ENCODE data around the gene GLOD4. TPM values are rescaled to one million over a fixed set of nuclear protein-coding genes. Genes with fewer than 3 reads are reported as not detected.

The GLOD4 gene
- total and polyA plus RNA-seq, 10 of the 15 experiments (the other 5 are each of a cell fraction or from before 2014, with no cell fraction given): 40.8 to 107 (median 81.2) TPM

GRCh38 chr17:732902-733720 lies 49.0 kb downstream of the GLOD4 start:
- BruUV-seq (replicated peaks): no TSS peak
- no peaks in the 10 kb centered on the region for H3K27me3 ChIP-seq (replicated peaks in 1 of 2; ENCODE audit: control insufficient read depth in 2 of 2, insufficient read depth in 2 of 2, low read length in 1 of 2)
- H4K20me1 ChIP-seq (ENCODE audit: control insufficient read depth, insufficient read depth): no peaks in the 10 kb centered on the region
- WGBS (ENCODE audit: insufficient coverage, insufficient replicate concordance, low lambda C conversion rate, missing lambda C conversion rate): 29% methylated on average over 29 of the region's 57 CpGs
- FAIRE-seq (no peak), DNase-seq (ENCODE audit: low read depth, low spot score) (no peak), ATAC-seq (peak; percentile 78)
- H3K4me2 ChIP-seq (ENCODE audit: control insufficient read depth, insufficient read depth): peak overlapping the region; percentile 94
- H3K36me3 ChIP-seq (ENCODE audit: control insufficient read depth in 2 of 2, insufficient read depth in 2 of 2, low read length in 1 of 2): peaks cover 0 to 3% of the 10 kb centered on the region in 2 experiments; a peak in 1 of 4 replicates
- ChIA-PET CTCF (interaction anchor here (0.6 to 0.8 kb wide), 4 partner anchors 20 to 386 kb away, joined by 3 to 7 read pairs (median 3); partner anchors contain the start of gene GEMIN4), SMC1A (ENCODE audit: uncharacterized antibody, unreplicated experiment) (no interaction called here), RAD21 (ENCODE audit: unreplicated experiment) (no interaction called here), POLR2A (interaction anchor here (1.0 kb wide), 2 partner anchors 17 to 18 kb away, joined by 4 to 5 read pairs; partner anchors contain the start of gene VPS53)
- in situ Hi-C loops (cut with MboI) (no loop called here), intact Hi-C loops (cut with micrococcal nuclease; ENCODE audit: unreplicated experiment) (loop anchor here (5.0 kb wide), 1 partner anchor 49 kb away; the partner anchor contains the start of genes GLOD4 and MRM3)
- H3K9me3 ChIP-seq (replicated peaks; ENCODE audit: control insufficient read depth, insufficient read depth, low read length): no peaks in the 10 kb centered on the region
- peak overlapping the region; percentile 63 for H2AFZ ChIP-seq (ENCODE audit: control insufficient read depth, low read depth, low read length)
- peak overlapping the region; percentile 59 for H3K27ac ChIP-seq (ENCODE audit: control insufficient read depth, insufficient read depth)
- peak overlapping the region; percentile 68 for H3K9ac ChIP-seq (ENCODE audit: control insufficient read depth, insufficient read depth, low read length)
- peak overlapping the region; percentile 83 for H3K4me3 ChIP-seq
- peaks cover 14% of the 10 kb centered on the region for H3K79me2 ChIP-seq (ENCODE audit: control insufficient read depth, insufficient read depth, low read length)
- H3K4me1 ChIP-seq (ENCODE audit: control insufficient read depth, insufficient read depth, low read length): peaks cover 7% of the 10 kb centered on the region
- TF ChIP-seq STAT3 (IDR thresholded peaks at IDR 0.05; ENCODE audit: low read depth, low read length) (no peak), RBBP5 (conservative IDR thresholded peaks at IDR 0.05) (no peak), TBL1XR1 (IDR thresholded peaks at IDR 0.05; ENCODE audit: low read depth, low read length) (no peak), ZNF274 (IDR thresholded peaks at IDR 0.05; ENCODE audit: insufficient read depth, insufficient read length) (no peak), MTA2 (IDR thresholded peaks at IDR 0.05; ENCODE audit: low read depth) (no peak), BCL3 (IDR thresholded peaks at IDR 0.05; ENCODE audit: borderline replicate concordance, insufficient read depth, low read depth, low read length, poor library complexity, severe bottlenecking) (no peak), BACH1 (IDR thresholded peaks at IDR 0.05; ENCODE audit: borderline replicate concordance) (no peak), ZNF384 (IDR thresholded peaks at IDR 0.05; ENCODE audit: borderline replicate concordance, low read depth, low read length) (no peak), CHD4 (IDR thresholded peaks at IDR 0.05) (no peak), IKZF1 (conservative IDR thresholded peaks at IDR 0.05) (0 out of 2 replicates have a peak, but pooled peaks have one; percentile 27), LARP7 (IDR thresholded peaks at IDR 0.05) (no peak), BMI1 (IDR thresholded peaks at IDR 0.05; ENCODE audit: borderline replicate concordance) (no peak), SREBF2 (IDR thresholded peaks at IDR 0.05; ENCODE audit: low read length) (no peak), ASH2L (IDR thresholded peaks at IDR 0.05; ENCODE audit: borderline replicate concordance, low read depth) (no peak), EED (IDR thresholded peaks at IDR 0.05; ENCODE audit: low read depth) (no peak)
- TF ChIP-seq, protein P1, sequence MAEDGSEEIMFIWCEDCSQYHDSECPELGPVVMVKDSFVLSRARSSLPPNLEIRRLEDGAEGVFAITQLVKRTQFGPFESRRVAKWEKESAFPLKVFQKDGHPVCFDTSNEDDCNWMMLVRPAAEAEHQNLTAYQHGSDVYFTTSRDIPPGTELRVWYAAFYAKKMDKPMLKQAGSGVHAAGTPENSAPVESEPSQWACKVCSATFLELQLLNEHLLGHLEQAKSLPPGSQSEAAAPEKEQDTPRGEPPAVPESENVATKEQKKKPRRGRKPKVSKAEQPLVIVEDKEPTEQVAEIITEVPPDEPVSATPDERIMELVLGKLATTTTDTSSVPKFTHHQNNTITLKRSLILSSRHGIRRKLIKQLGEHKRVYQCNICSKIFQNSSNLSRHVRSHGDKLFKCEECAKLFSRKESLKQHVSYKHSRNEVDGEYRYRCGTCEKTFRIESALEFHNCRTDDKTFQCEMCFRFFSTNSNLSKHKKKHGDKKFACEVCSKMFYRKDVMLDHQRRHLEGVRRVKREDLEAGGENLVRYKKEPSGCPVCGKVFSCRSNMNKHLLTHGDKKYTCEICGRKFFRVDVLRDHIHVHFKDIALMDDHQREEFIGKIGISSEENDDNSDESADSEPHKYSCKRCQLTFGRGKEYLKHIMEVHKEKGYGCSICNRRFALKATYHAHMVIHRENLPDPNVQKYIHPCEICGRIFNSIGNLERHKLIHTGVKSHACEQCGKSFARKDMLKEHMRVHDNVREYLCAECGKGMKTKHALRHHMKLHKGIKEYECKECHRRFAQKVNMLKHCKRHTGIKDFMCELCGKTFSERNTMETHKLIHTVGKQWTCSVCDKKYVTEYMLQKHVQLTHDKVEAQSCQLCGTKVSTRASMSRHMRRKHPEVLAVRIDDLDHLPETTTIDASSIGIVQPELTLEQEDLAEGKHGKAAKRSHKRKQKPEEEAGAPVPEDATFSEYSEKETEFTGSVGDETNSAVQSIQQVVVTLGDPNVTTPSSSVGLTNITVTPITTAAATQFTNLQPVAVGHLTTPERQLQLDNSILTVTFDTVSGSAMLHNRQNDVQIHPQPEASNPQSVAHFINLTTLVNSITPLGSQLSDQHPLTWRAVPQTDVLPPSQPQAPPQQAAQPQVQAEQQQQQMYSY (CRISPR knock-in tag; IDR thresholded peaks at IDR 0.05): no peak
- TF ChIP-seq, protein P2, sequence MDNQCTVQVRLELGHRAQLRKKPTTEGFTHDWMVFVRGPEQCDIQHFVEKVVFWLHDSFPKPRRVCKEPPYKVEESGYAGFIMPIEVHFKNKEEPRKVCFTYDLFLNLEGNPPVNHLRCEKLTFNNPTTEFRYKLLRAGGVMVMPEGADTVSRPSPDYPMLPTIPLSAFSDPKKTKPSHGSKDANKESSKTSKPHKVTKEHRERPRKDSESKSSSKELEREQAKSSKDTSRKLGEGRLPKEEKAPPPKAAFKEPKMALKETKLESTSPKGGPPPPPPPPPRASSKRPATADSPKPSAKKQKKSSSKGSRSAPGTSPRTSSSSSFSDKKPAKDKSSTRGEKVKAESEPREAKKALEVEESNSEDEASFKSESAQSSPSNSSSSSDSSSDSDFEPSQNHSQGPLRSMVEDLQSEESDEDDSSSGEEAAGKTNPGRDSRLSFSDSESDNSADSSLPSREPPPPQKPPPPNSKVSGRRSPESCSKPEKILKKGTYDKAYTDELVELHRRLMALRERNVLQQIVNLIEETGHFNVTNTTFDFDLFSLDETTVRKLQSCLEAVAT (IDR thresholded peaks at IDR 0.05): peak; percentile 74; the same call in 1 of the 2 replicates

All from GM12878 (cell line).